GM19372 (cell line): ENCODE data around the gene MTFP1.
A peak's percentile ranks its signal among the peaks of the same experiment; 100 is the strongest.
"Not testable (repeated sequence)": the region's sequence is repeated elsewhere in the genome, so short reads cannot be mapped to it uniquely, and the experiment has no call there.

ENCODE experiments used
- ATAC-seq: cut with Tn5 transposase; IDR thresholded peaks from one replicate; pipeline ENCODE4 v1.9.1; 2021; ENCODE audit warnings: mild to moderate bottlenecking, low read depth, moderate library complexity; ENCODE audit not compliant: unreplicated experiment

Gene MTFP1

DNA sequence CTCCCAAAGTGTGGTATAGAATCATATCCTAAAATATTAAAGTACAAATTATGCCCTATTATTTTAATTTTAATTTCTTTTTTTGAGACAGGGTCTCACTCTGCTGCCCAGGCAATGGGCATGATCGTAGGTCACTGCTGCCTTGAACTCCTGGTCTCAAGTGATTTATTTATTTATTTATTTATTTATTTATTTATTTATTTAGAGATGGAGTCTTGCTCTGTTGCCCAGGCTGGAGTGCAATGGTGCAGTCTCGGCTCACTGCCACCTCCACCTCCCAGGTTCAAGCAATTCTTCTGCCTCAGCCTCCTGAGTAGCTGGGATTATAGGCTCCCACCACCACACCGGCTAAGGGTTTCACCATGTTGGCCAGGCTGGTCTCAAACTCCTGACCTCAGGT is 24.5 kb upstream of the MTFP1 start:
- not testable (repeated sequence) for ATAC-seq

DNA sequence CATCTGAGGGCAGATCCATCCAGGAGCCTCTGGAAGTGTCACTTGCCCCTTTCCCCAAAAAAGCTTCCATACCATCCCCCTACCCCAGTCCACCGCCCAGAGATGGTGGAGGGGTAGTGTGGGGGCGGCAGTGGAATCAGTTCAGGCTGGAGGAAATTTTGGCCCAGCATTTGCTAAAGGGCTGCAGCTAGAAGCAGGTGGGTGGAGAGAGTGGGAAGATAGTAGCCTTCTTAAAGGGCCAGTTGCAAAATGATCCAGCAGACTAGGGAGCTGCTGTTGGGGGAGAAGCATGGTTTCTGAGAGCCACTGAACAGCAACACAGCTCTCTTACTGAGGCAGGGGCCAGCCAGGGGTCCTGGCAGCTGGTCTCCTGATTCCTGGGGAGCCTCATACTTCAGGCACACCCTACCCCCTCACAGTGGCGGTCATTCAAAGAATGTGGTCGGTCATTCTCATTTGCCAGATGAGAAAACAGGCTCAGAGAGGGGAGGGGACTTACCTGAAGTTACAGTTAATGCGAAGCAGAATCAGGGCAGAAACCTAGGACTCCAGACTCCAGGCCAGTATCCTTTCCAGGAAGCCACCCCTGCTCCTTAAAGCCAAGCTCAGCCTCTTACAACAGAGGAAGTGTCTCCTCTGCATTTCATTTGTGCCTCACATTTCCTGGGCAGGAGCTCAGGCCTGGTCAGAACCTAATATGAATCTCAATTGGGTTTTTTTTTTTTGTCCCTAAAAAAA is 23.4 kb upstream of the MTFP1 start:
- no peak for ATAC-seq

GRCh38 chr22:30402766-30403104 is 22.8 kb upstream of the MTFP1 start:
- not testable (repeated sequence) for ATAC-seq

- no peak for ATAC-seq
Measured at GRCh38 chr22:30404307-30404706, 21.3 kb upstream of the MTFP1 start.

- no peak for ATAC-seq
Measured at GRCh38 chr22:30405731-30406130, 19.8 kb upstream of the MTFP1 start.

- no peak for ATAC-seq
Measured at GRCh38 chr22:30406400-30406799, 19.2 kb upstream of the MTFP1 start.

- ATAC-seq: no peak
Measured at GRCh38 chr22:30408388-30409102, 17.0 kb upstream of the MTFP1 start.

- no peak for ATAC-seq
Measured at GRCh38 chr22:30411780-30412179, 13.8 kb upstream of the MTFP1 start.

DNA sequence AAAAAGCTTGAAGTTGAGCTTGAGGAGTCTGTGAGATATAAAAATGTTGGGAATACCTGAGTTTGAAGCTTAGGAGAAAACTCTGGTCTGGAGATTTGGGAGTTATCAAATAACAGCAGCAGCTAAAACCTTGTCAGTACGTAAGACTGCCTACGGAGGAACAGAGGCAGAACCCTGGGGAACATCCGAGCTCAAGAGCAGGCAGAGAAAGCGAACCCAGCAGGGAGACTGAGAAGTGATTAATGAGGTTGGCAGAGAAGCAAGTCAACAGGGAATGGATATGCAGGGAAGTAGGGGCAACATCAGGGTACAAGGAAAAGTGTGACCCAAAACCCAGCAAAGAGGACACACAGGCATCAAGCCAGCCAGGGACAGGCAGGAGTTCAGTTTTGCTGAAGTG is 12.6 kb upstream of the MTFP1 start:
- no peak for ATAC-seq

- no peak for ATAC-seq
Measured at GRCh38 chr22:30413745-30414524, 11.6 kb upstream of the MTFP1 start.

GRCh38 chr22:30414525-30415047 is 11.0 kb upstream of the MTFP1 start:
- ATAC-seq: no peak

- ATAC-seq: no peak
Measured at GRCh38 chr22:30416403-30416802, 9.2 kb upstream of the MTFP1 start.

DNA sequence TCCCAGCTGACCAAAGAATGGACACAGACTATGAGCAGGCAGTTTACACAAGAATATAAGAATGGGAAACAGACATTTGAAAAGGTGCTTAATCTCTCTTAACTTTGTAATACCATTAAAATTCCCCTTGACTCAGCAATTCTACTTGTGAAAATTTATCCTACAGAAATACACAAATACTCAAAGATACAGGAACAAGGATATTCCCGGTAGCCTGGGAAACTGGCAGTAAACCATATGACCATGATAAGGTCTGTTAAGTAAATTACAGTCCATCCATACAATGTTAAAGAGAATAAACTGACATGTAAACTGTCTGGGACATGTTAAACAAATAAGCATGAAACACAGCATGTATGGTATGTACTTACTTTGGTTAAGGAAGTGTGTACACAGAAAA is 8.7 kb upstream of the MTFP1 start:
- no peak for ATAC-seq

- ATAC-seq: no peak
Measured at GRCh38 chr22:30420347-30421125, 5.0 kb upstream of the MTFP1 start.

GRCh38 chr22:30421695-30422480 is 3.7 kb upstream of the MTFP1 start:
- no peak for ATAC-seq

- no peak for ATAC-seq
Measured at GRCh38 chr22:30422481-30423300, 2.9 kb upstream of the MTFP1 start.

DNA sequence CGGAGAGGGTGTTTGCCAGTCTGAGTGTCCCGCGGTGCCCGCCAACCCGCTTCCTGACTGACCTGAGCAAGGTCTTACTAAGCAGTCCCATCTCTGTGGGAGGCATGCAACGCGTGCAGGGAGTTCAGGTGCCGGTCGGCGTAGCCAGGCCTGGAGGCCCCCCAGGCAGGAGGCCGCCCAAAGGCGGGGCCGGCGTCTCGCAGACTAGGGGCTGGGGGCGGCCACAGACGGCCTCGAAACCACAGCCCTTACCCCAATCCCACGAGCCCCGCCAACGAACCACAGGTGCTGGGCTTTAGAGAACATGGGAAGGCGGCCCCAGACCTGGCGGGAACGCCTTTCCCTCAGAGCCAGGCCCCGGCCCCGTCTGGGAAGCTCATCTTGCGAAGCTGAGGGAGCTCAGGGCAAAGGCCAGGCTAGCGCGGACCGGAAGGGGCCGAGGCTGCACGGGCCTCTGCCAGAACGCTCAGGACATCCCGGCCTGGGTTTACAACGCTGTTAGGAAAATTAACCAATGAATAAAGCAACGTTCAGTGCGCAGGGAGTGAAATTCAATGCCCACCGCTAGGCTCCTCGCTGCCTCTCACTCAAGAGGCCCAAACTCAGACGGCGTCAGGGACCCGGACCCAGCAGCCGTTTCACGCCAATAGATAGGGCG is 2.1 kb upstream of the MTFP1 start:
- peak; percentile 22 for ATAC-seq

DNA sequence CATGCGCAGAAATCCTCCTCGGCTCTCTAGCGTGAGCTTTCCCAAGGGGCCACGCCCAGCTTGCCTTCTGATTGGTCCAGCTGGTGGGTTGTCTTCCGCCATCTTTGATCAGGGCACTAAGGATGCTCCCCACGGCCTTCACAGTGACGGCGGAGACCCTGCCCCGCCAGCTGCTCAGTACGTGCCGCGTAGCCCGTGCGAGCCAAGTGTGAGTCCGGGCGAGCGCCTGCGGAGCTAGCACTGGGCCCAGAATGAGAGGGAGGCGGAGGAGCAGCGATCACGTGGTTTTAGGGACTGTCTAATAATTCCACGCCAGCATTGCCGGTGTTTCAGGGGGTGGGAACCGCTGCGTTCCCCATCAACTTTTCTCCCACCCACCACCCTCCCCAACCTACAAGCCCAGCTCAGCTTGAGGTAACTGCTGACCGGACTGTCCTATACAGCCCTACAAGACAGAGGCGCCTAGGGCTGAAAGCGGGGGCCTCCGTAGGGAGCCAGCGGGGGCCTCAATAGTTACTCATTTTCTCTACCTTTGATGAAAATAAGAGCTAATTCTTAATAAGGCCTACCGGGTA is 1.5 kb upstream of the MTFP1 start:
- peak; percentile 88 for ATAC-seq
